Amniotic epithelial cell (primary cell): ENCODE results near the gene PDE4C.

ENCODE experiments used
- DNase-seq: peaks from one replicate; pipeline ENCODE4 v3.0.0-alpha.2; 2010; ENCODE audit warnings: low read depth

Gene PDE4C

GRCh38 chr19:18254546-18255503, 28.6 kb upstream of the PDE4C start:
- no peak for DNase-seq

DNA sequence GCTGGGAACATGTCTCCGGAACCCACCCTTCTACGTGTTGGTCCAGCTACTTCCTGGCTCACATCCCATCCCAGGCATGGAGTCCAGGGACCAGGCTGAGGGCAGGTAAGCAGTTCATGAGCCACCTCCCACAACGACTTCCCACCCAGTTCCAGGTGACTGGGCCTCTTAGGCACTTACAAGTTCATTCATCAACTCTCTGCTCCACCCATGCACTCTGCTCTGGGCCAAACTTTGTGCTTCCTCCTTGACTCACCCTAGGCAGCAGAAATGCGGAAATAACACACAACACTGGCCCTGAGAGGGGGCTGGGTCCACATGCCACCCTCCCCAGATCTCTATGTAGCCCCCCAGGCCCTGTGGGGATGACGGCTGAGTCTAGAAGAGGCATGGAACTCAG, 27.5 kb upstream of the PDE4C start:
- DNase-seq = no peak

DNA sequence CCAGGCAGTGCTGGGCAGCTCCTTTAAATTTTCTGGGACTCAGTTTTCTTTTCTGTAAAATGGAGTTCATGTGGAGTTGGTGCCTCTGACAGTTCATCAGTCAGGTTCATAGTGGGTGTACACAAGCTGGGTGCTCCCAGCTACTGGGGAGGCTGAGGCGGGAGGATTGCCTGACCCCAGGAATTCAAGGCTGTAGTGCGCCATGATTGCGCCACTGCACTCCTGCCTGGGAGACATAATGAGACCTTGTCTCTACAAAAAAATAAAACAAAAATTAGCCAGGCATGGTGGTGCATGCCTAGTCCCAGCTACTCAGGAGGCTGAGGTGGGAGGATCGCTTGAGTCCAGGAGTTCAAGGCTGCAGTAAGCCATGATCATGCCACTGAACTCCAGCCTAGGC, 26.9 kb upstream of the PDE4C start:
- DNase-seq = no peak

DNA sequence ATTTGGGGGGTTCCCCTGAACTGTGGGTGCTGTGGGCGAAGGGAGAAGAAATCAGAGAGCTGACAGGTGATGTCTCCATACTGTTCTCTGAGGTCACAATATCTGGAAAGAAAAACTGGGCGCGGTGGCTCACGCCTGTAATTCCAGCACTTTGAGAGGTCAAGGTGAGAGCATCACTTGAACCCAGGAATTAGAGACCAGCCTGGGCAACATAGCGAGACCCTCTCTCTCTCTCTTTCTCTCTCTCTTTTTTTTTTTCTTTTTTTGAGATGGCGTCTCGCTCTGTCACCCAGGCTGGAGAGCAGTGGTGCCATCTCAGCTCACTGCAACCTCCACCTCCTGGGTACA, 26.1 kb upstream of the PDE4C start:
- no peak for DNase-seq

DNA sequence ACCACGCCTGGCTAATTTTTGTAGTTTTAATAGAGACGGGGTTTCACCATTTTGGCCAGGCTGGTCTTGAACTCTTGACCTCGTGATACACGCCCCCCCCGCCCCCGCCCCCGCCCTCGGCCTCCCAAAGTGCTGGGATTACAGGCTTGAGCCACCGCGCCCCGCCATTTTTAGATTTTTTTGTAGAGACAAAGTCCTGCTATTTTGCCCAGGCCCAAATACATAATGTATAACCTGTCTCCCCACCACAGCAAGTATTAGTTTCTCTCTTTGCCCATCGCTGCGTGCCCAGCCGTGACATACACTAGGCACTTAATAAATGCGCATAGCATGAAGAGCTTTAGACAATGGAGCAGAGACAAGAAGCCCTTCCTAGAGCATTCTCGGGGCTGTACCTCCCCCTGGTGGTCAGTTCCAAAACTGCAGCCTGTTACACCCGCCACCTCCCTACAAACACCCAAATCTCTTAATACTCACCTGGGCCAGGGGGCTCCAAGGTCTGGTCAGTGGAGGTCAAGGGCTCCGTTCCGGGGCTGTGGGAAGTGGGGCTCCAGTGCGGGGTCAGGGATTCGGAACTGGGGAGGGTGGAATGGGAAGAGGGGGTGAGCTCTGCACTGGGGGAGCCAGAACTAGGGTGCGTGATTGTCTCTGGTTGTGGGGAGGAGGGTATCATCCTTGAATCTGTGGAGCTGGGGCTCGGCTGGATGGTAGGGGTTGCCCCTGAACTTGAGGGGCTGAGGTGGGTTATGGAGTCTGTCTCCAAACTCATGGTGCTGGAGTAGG, 25.5 kb upstream of the PDE4C start:
- peak; percentile 43 for DNase-seq

DNA sequence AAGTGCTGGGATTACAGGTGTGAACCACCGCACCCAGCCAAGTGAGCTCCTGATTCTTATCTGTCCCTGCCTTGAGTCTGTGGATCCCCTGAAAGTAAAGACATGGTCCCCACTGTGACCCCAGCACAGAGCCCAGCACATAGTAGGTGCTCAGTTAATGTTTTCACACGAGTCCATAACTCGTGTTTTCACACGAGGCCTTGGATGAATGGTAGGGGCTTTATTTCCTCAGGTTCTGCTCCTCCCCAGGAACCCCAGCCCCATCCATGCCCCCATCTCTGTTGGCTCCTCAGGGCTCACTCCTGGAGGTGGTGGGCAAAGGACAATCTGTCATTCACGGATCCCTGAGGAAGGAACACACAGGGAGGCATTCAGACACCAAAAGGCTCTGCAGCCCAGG, 23.6 kb upstream of the PDE4C start:
- DNase-seq = no peak

- no peak for DNase-seq
These were observed 19.1 kb upstream of the PDE4C start for GRCh38 chr19:18245297-18245696.

DNA sequence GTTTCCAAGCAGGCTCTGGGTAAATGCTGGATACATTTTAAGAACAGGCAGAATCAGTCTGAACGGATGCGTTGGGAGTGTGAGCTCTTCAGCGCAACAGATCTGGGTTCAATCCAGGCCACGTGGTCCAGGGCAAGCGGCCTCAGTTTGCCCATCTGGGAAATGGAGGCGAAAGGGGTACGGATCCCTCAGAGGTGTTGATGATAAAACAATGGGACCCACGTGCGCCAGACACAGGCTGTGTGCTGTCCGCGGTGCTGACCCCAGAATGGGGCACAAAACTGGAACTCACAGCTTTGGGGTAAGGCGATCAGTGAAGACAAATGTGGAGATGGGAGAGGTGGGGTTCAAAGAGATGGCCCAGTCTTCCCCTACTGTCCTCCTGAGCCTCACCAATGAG, 13.1 kb upstream of the PDE4C start:
- no peak for DNase-seq

DNA sequence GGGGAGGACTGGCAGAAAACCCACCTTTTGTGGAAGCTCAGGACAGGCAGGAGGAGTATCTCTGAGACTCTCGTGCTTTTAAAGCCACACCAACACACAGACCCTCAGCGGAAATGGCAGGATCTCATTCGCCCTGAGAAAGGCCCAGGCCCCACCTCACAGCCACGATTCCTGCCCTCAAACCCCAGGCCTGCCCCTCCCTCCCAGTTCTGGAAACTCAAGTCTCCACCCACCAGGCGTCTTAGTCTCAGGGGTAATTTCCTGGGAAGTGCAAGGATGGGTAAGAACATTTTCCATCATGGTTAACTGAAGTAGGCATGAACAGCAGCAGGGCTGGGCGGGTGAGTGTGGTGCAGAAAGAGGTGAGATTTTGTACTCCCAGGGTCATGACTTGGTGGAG, 8.0 kb upstream of the PDE4C start:
- DNase-seq = no peak

GRCh38 chr19:18233224-18233825, 7.1 kb upstream of the PDE4C start:
- DNase-seq = peak; percentile 40

GRCh38 chr19:18232540-18233223, 6.4 kb upstream of the PDE4C start:
- DNase-seq = no peak

DNA sequence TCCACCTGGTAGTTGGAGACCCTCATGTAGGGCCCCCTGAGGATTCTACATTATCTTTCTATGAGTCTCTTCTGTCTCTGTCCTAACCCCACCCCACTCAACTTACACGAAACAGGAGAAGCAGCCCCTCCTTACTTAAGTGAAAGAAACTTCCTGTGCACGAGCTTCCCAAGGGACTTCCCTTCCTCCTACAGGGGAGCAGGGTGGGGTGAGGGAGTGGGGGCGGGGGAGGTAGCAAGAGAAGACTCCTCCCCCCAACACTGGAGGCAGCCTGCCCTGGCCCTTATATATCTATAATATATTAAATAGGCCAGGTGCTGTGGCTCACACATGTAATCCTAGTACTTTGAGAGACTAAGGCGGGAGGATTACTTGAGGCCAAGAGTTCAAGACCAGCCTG, 5.5 kb upstream of the PDE4C start:
- DNase-seq = no peak

GRCh38 chr19:18230941-18231734, 4.9 kb upstream of the PDE4C start:
- no peak for DNase-seq

DNA sequence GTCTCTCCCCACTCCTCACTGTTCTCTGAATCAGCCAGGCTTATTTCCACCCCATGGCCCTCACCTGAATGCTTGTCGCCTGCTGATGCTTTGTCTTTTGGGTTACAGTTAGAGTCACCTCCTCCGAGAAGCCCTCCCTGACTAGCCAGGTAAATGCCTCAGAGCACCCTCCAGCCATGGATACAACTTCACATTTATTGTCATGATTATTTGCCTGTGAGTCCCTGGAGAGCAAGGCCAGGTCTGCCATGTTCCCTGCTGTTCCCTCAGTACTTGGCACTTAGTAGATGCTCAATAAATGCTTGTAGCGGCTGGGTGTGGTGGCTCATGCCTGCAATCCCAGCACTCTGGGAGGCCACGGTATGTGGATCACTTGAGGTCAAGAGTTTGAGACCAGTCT, 3.7 kb upstream of the PDE4C start:
- no peak for DNase-seq

DNA sequence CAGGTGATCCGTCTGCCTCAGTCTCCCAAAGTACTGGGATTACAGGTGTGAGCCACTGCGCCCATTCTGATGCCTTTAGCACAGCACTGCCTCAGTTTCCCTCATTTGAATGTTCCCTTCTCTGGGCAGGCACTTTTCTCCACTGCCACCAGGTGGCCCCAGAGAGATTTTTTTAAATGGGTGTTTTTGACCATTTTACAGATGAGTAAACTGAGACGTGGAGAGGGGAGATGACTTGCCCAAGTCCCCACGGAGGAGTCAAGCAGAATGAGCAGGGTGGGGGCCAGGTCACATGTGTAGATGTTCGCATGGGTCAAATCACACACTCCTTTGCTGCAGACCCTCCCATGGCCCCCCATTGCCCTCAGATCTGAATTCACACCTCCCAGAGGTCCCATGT, 3.2 kb upstream of the PDE4C start:
- DNase-seq = no peak

DNA sequence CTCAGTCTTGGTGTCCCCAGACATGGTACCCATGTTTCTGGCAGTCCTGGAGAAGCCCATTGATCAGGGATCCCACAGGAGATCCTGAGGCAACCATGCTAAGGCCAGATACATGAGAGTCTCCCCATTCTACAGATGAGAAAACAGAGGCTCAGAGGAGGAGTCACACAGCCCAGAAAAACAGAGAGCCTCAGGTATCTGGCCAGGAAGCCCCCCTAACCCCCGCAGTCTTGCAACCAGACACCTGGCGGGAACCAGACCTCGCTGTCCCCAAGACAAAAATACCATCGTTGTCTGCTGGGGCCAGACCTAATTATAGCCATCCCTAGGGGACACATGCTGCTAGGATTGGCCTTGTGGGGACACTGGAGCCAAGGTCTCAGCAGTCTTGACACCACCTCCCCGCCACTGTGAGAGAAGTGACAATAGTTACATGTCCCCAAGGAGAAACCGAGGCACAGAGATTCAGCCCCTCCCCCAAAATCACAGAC, 1.6 kb upstream of the PDE4C start:
- no peak for DNase-seq

GRCh38 chr19:18226956-18227780, 930 bp upstream of the PDE4C start:
- DNase-seq = no peak

- DNase-seq = no peak
These were observed 910 bp downstream of the PDE4C start for GRCh38 chr19:18225355-18225701.

- DNase-seq = peak; percentile 98
These were observed 1.5 kb downstream of the PDE4C start for GRCh38 chr19:18224525-18225354.
